ENCODE results near the gene GANC.

DNA sequence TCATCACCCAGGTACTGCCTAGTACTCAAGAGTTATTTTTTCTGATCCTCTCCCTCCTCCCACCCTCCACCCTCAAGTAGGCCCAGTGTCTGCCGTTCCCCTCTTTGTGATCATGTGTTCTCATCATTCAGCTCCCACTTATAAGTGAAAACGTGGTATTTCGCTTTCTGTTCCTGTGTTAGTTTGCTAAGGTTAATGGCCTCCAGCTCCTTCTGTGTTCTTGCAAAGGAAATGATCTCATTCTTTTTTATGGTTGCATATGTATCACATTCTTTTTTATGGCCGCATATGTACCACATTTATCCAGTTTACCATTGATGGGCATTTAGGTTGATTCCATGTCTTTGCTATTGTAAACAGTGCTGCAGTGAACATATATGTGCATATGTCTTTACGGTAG lies 8.2 kb upstream of the GANC start:
- no peak for TF ChIP-seq YY1 (IDR thresholded peaks at IDR 0.05; ENCODE audit: insufficient read depth, insufficient read length)
- TF ChIP-seq ZNF274 (IDR thresholded peaks at IDR 0.05; ENCODE audit: low read depth, low read length) = no peak
